ENCODE measurements around the gene MAS1.
"Not testable (repeated sequence)": the region's sequence is repeated elsewhere in the genome, so short reads cannot be mapped to it uniquely, and the experiment has no call there.

Gene MAS1

DNA sequence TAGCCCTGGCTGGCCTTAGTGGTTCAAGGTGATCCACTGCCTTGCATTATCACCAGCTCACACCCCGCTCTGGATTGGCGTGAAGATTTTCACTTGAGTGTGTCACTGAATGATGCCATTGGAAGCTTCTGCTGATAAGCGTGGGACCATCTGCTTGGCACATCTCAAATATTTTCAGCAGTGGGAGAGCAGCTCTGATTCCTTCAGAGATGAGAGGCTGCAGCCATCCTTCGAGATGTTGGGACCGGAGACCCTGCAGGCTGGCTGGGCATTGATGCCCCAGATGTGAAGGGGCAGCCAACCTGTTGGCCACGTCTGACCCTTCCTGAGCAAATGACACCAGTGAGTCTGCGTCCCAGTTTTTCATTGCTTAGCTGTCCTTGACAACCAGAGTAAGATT lies at the start of gene MAS1:
Gene MAS1, plus strand, starts transcription at position 197 of the 400 bp plus-strand sequence. CDS start 15,968 bp downstream, outside the sequence.
- no peak for DNase-seq (ENCODE audit: low read depth, low spot score)

DNA sequence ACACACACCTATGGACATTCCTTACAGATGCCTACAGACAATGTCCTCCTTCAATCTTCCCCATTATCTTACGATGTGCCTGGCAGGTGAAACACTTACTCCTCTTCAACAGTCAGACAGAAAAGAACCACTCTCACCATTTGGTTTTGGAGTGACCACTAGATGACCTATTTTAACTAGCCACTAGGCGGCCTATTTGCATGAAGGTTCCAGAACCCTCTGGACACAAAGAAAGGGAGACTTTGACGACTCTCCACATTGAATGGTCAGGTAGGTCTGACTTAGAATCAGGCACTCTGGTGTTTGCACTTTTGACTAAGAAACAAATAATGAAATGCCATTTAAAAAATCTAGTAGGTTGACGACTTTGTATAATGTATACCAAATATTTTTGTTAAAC lies 48.8 kb upstream of the MAS1 start:
- DNase-seq (ENCODE audit: low read depth, low spot score) = no peak

- no peak for DNase-seq (ENCODE audit: low read depth, low spot score)
Observed at GRCh38 chr6:159844737-159845645, 45.8 kb upstream of the MAS1 start.

DNA sequence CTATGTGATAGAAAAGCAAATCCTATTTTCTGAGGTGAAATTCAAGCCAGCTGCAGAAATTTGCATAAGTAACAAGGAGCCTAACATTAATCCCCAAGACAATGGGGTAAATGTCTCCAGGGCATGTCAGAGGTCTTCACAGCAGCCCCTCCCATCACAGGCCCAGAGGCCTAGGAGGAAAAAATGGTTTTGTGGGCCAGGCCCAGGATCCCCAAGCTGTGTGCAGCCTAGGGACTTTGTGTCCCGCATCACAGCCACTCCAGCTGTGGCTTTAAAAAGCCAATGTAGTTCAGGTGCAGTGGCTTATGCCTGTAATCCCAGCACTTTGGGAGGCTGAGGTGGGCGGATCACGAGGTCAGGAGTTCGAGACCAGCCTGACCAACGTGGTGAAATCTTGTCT lies 42.2 kb upstream of the MAS1 start:
- not testable (repeated sequence) for DNase-seq (ENCODE audit: low read depth, low spot score)

DNA sequence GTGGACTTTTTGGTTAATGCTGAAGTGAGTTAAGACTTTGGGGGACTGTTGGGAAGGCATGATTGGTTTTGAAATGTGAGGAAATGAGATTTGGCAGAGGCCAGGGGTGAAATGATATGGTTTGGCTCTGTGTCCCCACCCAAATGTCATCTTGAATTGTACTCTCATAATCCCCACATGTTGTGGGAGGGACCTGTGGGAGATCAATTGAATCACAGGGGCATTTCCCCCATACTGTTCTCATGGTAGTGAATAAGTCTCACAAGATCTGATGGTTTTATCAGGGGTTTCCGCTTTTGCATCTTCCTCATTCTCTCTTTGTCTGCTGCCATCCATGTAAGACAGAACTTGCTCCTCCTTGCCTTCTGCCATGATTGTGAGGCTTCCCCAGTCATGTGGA lies 40.9 kb upstream of the MAS1 start:
- not testable (repeated sequence) for DNase-seq (ENCODE audit: low read depth, low spot score)

- no peak for DNase-seq (ENCODE audit: low read depth, low spot score)
Observed at GRCh38 chr6:159852877-159853276, 37.9 kb upstream of the MAS1 start.

DNA sequence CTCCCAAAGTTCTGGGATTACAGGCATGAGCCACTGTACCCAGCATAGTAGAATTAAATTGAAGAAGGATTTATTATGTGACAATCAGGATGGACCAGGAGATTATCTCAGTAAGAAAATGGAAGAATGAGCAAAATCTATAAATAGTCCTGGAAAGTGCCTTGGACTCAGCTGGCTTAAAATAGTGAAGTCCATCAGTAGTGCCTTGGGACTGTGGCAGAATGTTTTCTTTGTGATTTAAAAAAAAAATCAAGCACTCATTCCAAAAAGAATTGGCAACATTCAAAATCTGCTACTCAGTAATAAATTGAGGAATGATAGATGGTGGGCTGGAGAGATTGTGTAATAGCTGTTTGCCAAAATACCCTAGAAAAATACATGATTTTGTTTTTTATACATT lies 37.0 kb upstream of the MAS1 start:
- no peak for DNase-seq (ENCODE audit: low read depth, low spot score)

GRCh38 chr6:159854959-159855358 lies 35.8 kb upstream of the MAS1 start:
- DNase-seq (ENCODE audit: low read depth, low spot score) = no peak

DNA sequence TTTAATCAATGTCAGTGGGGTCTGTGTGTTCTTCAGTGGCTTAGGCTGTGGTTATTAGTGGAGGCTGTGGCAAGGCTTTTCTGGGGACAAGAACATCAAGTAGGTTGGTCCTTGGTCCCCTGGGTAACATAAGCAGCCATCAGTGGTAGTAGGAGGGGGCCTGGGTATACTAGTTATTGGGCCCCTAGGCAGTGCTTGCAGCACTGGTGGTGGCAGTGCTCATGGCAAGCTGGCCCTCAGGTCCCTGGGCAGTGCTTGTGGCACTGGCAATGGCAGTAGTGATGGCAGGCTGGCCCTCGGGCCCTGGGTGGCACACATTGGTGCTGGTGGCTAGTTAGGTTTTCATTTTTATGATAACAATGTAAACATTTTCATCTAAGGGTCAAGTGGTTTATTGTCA lies 32.5 kb upstream of the MAS1 start:
- no peak for DNase-seq (ENCODE audit: low read depth, low spot score)

GRCh38 chr6:159860482-159860881 lies 30.3 kb upstream of the MAS1 start:
- no peak for DNase-seq (ENCODE audit: low read depth, low spot score)

DNA sequence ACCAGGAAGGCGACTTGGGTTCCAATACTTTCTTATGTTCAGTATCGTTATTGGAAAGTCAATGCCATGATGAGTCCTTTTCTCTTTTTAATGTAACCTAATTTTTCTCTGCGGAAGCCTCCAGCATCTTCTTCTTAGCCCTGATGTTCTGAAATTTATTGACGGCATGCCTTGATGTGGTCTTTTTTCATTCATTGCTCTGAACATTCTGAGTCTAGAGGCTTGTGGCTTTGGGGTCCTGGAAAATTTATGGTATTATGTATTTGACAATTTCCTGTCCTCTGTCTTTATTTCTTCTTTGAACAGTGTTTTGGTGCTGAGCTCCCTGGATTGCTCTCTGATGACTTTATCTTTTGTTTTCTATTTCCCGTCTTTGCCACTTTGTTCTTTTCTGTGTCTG lies 28.7 kb upstream of the MAS1 start:
- no peak for DNase-seq (ENCODE audit: low read depth, low spot score)

GRCh38 chr6:159863341-159863740 lies 27.4 kb upstream of the MAS1 start:
- DNase-seq (ENCODE audit: low read depth, low spot score) = not testable (repeated sequence)

DNA sequence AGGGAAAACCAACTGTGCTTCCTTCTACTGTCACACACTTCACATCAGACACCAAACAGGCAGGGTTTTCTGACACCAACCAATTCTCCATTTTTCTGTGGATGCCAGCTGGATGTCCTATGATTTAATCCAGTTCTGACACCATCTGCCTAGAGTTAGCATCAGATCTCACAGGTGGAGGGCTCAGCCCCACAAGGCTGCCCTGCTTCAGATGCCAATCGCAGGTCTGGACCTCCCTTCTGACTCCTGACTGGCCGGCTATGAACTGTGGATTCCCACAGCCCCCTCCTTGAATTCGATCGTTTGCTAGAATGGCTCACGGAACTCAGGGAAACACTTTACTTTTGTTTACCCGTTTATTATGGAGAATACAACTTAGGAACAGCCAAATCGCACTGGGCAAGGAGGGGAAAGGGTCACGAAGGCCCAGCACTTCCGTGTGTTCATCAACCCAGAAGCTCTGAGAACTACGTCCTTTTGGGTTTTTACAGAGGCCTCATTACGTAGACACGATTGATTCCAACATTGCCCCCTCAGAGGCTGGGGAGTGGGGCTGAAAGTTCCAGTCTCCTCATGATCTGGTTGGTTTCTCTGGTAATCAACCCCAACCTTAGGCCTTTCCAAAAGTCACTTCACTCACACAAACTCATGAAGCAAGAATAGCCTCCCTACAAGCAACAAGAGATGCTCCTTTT lies 25.4 kb upstream of the MAS1 start:
- no peak for DNase-seq (ENCODE audit: low read depth, low spot score)

- no peak for DNase-seq (ENCODE audit: low read depth, low spot score)
Observed at GRCh38 chr6:159866286-159867247, 24.2 kb upstream of the MAS1 start.

GRCh38 chr6:159871241-159871640 lies 19.5 kb upstream of the MAS1 start:
- DNase-seq (ENCODE audit: low read depth, low spot score) = no peak

GRCh38 chr6:159871906-159872305 lies 18.9 kb upstream of the MAS1 start:
- DNase-seq (ENCODE audit: low read depth, low spot score) = no peak

- no peak for DNase-seq (ENCODE audit: low read depth, low spot score)
Observed at GRCh38 chr6:159874435-159874834, 16.4 kb upstream of the MAS1 start.

GRCh38 chr6:159875194-159875593 lies 15.6 kb upstream of the MAS1 start:
- DNase-seq (ENCODE audit: low read depth, low spot score) = no peak

GRCh38 chr6:159876242-159876641 lies 14.5 kb upstream of the MAS1 start:
- DNase-seq (ENCODE audit: low read depth, low spot score) = no peak

DNA sequence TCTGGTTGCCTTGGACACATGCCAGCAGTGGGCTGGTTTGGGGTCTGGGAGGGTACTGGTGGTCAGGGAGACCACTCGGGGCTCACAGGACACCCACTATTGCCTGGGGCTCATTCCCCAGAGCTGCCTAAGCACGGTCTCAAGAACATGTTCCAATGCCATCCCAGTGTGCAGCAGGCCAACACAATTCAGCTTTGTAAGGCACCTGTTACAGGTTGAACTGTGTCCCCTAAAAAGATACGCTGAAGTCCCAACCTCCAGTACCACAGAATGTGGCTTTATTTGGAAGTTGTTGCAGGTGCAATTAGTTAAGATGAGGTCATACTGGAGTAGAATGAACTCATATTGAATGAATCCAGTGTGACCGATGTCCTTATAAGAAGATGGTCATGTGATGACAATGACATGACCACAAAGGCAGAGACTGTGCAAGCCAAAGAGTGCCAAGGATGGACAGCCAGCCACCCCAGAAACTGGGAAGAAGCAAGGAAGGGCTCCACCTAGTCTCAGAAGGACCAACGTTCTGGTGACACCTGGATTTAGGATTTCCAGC lies 13.5 kb upstream of the MAS1 start:
- DNase-seq (ENCODE audit: low read depth, low spot score) = no peak

DNA sequence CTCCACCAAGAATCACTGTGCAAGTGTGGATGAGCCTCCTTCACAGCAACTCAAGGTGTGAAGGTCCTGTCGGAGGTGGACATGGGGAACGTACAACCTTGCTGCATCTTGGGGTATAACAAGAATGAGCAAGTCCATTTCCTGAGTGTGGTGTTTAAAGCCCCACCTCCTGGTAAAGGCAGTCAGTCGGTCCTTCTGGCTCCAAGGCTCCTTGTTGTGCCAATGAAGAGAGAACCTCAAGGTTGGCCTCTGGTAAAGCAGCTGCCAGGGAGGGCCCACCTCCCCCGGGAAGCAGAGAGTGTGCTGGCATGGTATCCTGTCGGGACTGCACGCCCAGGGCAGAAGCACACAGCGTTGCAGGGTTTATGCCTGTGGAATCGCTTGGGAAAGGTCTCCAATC lies 12.4 kb upstream of the MAS1 start:
- DNase-seq (ENCODE audit: low read depth, low spot score) = no peak

All from activated CD4-positive, CD25-positive, alpha-beta regulatory T cell treated with anti-CD3 and anti-CD28 coated beads, Interleukin-2, amount 50 U/mL, for 16 hours (primary cell).